ENCODE measurements around the gene ANAPC13.

The ANAPC13 gene

DNA sequence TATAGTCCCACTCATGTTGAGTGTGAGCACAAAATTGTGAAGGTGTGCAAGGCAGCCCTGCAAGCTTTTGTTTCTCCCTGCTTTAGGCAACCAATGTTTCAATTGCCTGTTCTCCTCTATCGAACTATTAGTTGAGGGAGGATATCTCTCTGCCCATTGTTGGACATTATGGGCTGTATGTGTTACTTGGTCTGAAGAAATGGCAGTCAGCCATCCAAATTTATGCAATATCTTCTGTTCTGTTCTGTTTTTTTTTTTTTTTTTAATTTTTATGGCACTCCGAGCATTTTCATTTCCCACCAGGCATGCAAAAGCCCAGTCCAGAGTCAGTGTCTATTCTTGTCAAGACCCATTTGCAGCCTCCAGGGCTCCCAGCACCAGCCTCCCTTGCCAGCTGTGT is 44.0 kb downstream of the ANAPC13 start:
- no peak overlapping the region for H3K4me3 ChIP-seq (replicated peaks; ENCODE audit: low read depth, low read length)
- no peak for DNase-seq (ENCODE audit: extremely low read depth, insufficient read length)
- H3K36me3 ChIP-seq (ENCODE audit: control insufficient read depth, insufficient read depth, low read length): no peaks in the 10 kb centered on the region
- no peaks in the 10 kb centered on the region for H3K27me3 ChIP-seq (replicated peaks; ENCODE audit: control insufficient read depth, insufficient read depth, low read length)
- TF ChIP-seq, protein P1, sequence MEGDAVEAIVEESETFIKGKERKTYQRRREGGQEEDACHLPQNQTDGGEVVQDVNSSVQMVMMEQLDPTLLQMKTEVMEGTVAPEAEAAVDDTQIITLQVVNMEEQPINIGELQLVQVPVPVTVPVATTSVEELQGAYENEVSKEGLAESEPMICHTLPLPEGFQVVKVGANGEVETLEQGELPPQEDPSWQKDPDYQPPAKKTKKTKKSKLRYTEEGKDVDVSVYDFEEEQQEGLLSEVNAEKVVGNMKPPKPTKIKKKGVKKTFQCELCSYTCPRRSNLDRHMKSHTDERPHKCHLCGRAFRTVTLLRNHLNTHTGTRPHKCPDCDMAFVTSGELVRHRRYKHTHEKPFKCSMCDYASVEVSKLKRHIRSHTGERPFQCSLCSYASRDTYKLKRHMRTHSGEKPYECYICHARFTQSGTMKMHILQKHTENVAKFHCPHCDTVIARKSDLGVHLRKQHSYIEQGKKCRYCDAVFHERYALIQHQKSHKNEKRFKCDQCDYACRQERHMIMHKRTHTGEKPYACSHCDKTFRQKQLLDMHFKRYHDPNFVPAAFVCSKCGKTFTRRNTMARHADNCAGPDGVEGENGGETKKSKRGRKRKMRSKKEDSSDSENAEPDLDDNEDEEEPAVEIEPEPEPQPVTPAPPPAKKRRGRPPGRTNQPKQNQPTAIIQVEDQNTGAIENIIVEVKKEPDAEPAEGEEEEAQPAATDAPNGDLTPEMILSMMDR (IDR thresholded peaks at IDR 0.05; ENCODE audit: insufficient read depth, low read length, poor library complexity, severe bottlenecking): no peak

DNA sequence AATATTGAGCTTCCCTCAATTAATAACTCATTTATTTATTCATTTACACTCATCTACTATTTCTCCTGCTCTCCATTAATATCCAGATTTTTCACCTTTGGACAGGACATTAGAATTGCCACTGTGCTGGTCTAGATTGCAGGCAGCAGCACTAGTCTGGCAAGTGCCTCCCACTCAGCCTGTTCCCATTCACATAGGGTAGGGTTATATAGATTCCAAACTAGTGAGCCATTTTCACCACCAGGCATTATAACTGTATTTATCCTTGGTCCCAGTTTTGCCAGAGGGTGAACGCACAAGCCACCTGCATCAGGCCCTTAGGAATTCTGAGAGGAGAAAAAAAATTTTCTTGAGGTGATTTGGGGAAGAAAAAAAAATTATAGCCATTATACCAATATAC is 44.5 kb downstream of the ANAPC13 start:
- no peak overlapping the region for H3K4me3 ChIP-seq (replicated peaks; ENCODE audit: low read depth, low read length)
- no peak for DNase-seq (ENCODE audit: extremely low read depth, insufficient read length)
- H3K27me3 ChIP-seq (replicated peaks; ENCODE audit: control insufficient read depth, insufficient read depth, low read length): no peaks in the 10 kb centered on the region
- TF ChIP-seq, protein P1 (IDR thresholded peaks at IDR 0.05; ENCODE audit: insufficient read depth, low read length, poor library complexity, severe bottlenecking): no peak
- no peaks in the 10 kb centered on the region for H3K36me3 ChIP-seq (ENCODE audit: control insufficient read depth, insufficient read depth, low read length)

DNA sequence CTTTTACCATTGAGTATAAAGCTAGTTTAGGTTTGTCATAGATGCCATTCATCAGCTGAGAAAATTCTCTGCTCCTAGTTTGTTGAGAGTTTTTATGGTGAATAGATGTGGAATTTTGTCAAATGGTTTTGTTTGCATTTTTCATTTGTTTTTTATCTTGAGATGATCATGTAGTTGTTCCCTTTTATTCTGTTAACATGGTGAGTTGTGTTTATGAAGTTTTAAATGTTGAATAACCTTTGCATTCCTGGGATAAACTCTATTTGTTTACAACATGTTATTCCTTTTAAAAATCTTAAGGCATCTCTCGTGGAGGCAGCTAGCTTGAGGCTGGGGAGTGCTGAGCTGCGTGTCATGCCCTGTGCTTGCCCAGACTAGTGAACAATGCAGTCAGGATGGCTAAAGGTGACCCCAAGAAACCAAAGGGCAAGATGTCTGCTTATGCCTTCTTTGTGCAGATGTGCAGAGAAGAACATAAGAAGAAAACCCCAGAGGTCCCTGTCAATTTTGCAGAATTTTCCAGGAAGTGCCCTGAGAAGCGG is 48.5 kb downstream of the ANAPC13 start:
- Histone ChIP-seq H3K27me3 (replicated peaks; ENCODE audit: control insufficient read depth, insufficient read depth, low read length) (no peaks in the 10 kb centered on the region), H3K36me3 (ENCODE audit: control insufficient read depth, insufficient read depth, low read length) (no peaks in the 10 kb centered on the region), H3K4me3 (replicated peaks; ENCODE audit: low read depth, low read length) (no peak overlapping the region)
- TF ChIP-seq, protein P1 (IDR thresholded peaks at IDR 0.05; ENCODE audit: insufficient read depth, low read length, poor library complexity, severe bottlenecking): no peak
- no peak for DNase-seq (ENCODE audit: extremely low read depth, insufficient read length)

GRCh38 chr3:134432236-134432635 is 53.5 kb downstream of the ANAPC13 start:
- H3K4me3 ChIP-seq (replicated peaks; ENCODE audit: low read depth, low read length): no peak overlapping the region
- H3K27me3 ChIP-seq (replicated peaks; ENCODE audit: control insufficient read depth, insufficient read depth, low read length): no peaks in the 10 kb centered on the region; the same call in 1 of the 2 replicates
- no peaks in the 10 kb centered on the region for H3K36me3 ChIP-seq (ENCODE audit: control insufficient read depth, insufficient read depth, low read length)
- TF ChIP-seq, protein P1 (IDR thresholded peaks at IDR 0.05; ENCODE audit: insufficient read depth, low read length, poor library complexity, severe bottlenecking): no peak
- DNase-seq (ENCODE audit: extremely low read depth, insufficient read length): no peak

DNA sequence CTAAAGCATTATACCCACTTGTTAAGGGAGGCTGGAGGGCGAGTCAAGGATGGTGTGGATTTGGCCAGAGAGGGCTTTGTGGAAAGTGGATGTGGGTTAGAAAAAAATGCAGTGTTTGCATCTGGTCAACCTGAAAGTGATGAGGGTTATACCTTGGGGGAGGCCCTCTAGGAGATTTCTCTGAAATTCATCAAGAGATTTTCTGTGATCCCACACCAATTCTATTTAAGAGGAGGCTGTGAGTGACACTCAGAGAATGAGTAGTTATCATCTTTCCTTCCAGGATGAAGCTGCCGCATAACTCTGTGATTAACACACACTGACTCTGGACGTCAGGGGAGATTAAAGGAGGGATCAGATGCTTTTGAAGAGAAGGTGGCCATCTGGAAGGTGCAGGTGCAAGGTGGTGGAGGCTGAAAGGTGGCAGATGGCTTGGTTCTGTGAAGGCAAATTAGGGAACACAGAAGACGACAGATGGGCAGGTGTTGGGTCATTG is 54.8 kb downstream of the ANAPC13 start:
- Histone ChIP-seq H3K36me3 (ENCODE audit: control insufficient read depth, insufficient read depth, low read length) (no peaks in the 10 kb centered on the region), H3K27me3 (replicated peaks; ENCODE audit: control insufficient read depth, insufficient read depth, low read length) (no peaks in the 10 kb centered on the region; the same call in 1 of the 2 replicates), H3K4me3 (replicated peaks; ENCODE audit: low read depth, low read length) (no peak overlapping the region)
- TF ChIP-seq, protein P1 (IDR thresholded peaks at IDR 0.05; ENCODE audit: insufficient read depth, low read length, poor library complexity, severe bottlenecking): no peak
- no peak for DNase-seq (ENCODE audit: extremely low read depth, insufficient read length)

- no peak for DNase-seq (ENCODE audit: extremely low read depth, insufficient read length)
- no peak overlapping the region for H3K4me3 ChIP-seq (replicated peaks; ENCODE audit: low read depth, low read length)
- H3K36me3 ChIP-seq (ENCODE audit: control insufficient read depth, insufficient read depth, low read length): no peaks in the 10 kb centered on the region
- TF ChIP-seq, protein P1 (IDR thresholded peaks at IDR 0.05; ENCODE audit: insufficient read depth, low read length, poor library complexity, severe bottlenecking): no peak
- H3K27me3 ChIP-seq (replicated peaks; ENCODE audit: control insufficient read depth, insufficient read depth, low read length): no peaks in the 10 kb centered on the region; the same call in 1 of the 2 replicates
Measured at GRCh38 chr3:134430174-134430573, 55.6 kb downstream of the ANAPC13 start.
